Stomach smooth muscle (tissue), 2 donors: ENCODE results near the gene TTC7B.

Experiments used
- H3K27ac ChIP-seq: one replicate; pipeline ENCODE4 v1.7.0; 2013; ENCODE audit warnings: mild to moderate bottlenecking, low read length, inconsistent platforms
- H3K27me3 ChIP-seq, 2 donors: one replicate each; pipeline ENCODE4 v1.7.0; 2013; ENCODE audit warnings: low read length in 2 of 2; ENCODE audit not compliant: insufficient read depth in 2 of 2, control insufficient read depth in 1 of 2
- H3K36me3 ChIP-seq, 2 donors: one replicate each; pipeline ENCODE4 v1.7.0; 2013; ENCODE audit warnings: low read length in 2 of 2; ENCODE audit not compliant: control insufficient read depth in 2 of 2, insufficient read depth in 2 of 2
- H3K4me1 ChIP-seq: one replicate; pipeline ENCODE4 v1.7.0; 2013; ENCODE audit warnings: low read length; ENCODE audit not compliant: control insufficient read depth, insufficient read depth
- H3K4me3 ChIP-seq, 2 donors: one replicate each; pipeline ENCODE4 v1.7.0; 2013; ENCODE audit warnings: low read length in 2 of 2
- H3K9ac ChIP-seq, 2 donors: one replicate each; pipeline ENCODE4 v1.7.0; 2013; ENCODE audit warnings: low read length in 2 of 2, mild to moderate bottlenecking in 1 of 2
- H3K9me3 ChIP-seq, 2 donors: one replicate each; pipeline ENCODE4 v1.7.0; 2013; ENCODE audit warnings: low read length in 2 of 2; ENCODE audit not compliant: control insufficient read depth in 2 of 2
- donor health status: healthy.
- donor health status: Pancreatic carcinoma.

The TTC7B gene

GRCh38 chr14:90682615-90683014 is 133.6 kb downstream of the TTC7B start:
- H3K4me3 ChIP-seq, result no peak overlapping the region
- no peak overlapping the region for H3K9ac ChIP-seq
- H3K9me3 ChIP-seq, result peaks cover 0 to 3% of the 10 kb centered on the region in 2 donors
- H3K4me1 ChIP-seq, result peaks cover 2% of the 10 kb centered on the region
- H3K27ac ChIP-seq, result no peak overlapping the region
- peaks cover 0 to 12% of the 10 kb centered on the region in 2 donors for H3K36me3 ChIP-seq
- no peaks in the 10 kb centered on the region for H3K27me3 ChIP-seq

DNA sequence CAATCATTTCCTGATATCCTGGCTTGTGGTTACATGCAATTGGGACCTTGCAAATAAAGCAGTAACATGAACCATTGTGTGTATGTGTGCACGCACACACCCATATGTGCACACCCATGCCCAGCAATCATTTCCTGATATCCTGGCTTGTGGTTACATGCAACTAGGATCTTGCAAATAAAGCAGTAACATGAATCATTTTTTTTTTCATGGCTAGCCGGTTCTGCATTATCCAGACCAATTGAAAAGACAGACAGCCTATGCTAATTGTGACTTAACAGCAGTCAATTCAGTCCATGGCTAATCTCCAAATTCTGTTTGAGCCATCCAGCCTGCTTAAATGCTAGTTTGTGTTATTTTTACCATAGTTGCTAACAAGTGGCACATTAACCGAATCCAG is 134.3 kb downstream of the TTC7B start:
- Histone ChIP-seq H3K36me3 (peaks cover 0 to 9% of the 10 kb centered on the region in 2 donors), H3K9ac (no peak overlapping the region), H3K4me3 (no peak overlapping the region), H3K27ac (no peak overlapping the region), H3K9me3 (peaks cover 0 to 3% of the 10 kb centered on the region in 2 donors), H3K4me1 (peaks cover 4% of the 10 kb centered on the region), H3K27me3 (no peaks in the 10 kb centered on the region)

GRCh38 chr14:90678846-90679362 is 137.3 kb downstream of the TTC7B start:
- Histone ChIP-seq H3K4me3 (no peak overlapping the region), H3K27ac (no peak overlapping the region), H3K4me1 (peaks cover 17% of the 10 kb centered on the region)

DNA sequence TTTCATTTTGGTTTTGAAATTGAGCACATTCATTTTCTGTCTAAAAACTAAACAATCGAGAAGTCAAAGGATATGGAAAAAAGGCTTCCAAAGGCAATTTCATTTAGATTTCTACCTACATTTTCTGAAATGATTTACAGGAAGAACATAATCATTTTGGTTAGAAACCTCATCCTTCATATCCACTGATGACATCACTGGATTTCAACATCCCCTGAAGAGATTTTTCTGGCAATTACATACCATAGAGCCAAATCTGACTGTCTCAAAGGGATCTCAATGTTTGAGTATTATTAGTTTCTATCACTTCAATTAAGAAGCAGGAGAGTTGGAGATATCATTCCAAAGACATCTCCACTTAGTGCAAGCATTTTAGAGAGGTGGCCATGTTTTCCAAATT is 137.8 kb downstream of the TTC7B start:
- peaks cover 0 to 2% of the 10 kb centered on the region in 2 donors for H3K36me3 ChIP-seq
- peaks cover 17% of the 10 kb centered on the region for H3K4me1 ChIP-seq
- no peaks in the 10 kb centered on the region for H3K27me3 ChIP-seq
- H3K9me3 ChIP-seq, result no peaks in the 10 kb centered on the region
- no peak overlapping the region for H3K4me3 ChIP-seq
- H3K27ac ChIP-seq, result no peak overlapping the region
- no peak overlapping the region for H3K9ac ChIP-seq

More at GRCh38 chr14:90678846-90679362, 137.3 kb downstream of the TTC7B start:
- Histone ChIP-seq H3K9me3 (no peaks in the 10 kb centered on the region), H3K9ac (no peak overlapping the region), H3K36me3 (peaks cover 0 to 5% of the 10 kb centered on the region in 2 donors), H3K27me3 (no peaks in the 10 kb centered on the region)

DNA sequence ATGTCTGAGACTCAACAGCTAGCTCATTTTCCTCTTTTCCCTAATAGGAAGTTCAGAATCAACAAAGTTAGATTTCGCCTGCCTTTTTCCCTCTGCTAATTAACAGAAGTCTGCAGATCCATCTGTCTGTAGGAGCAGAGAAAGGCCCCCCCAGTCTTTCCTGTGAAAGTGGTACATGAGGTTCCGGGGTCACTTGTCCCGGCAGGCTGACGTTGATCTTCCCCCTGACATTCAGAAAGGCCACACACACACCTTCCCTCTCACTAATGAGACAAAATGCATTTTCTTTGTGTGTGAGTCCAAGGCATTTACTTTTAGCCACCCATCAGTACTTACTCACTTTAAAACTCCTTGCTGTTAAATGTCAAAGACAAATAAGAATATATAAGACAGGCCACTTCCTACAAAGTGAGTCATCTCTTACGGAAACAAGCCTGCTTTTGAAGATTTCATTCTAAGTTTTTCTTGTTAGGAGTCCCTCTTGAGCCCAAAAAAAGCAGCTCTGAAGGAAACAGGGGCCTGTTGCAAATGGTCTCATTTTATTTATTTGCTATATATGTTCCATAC is 138.7 kb downstream of the TTC7B start:
- Histone ChIP-seq H3K9ac (peak overlapping the region in 1 of 2 donors; percentile 47), H3K4me1 (peaks cover 17% of the 10 kb centered on the region), H3K27me3 (no peaks in the 10 kb centered on the region), H3K9me3 (no peaks in the 10 kb centered on the region), H3K36me3 (peaks cover 0 to 3% of the 10 kb centered on the region in 2 donors), H3K4me3 (no peak overlapping the region), H3K27ac (peak overlapping the region; percentile 89)

GRCh38 chr14:90676912-90677311 is 139.3 kb downstream of the TTC7B start:
- peaks cover 19% of the 10 kb centered on the region for H3K4me1 ChIP-seq
- H3K36me3 ChIP-seq, result peaks cover 0 to 4% of the 10 kb centered on the region in 2 donors
- no peak overlapping the region for H3K4me3 ChIP-seq
- H3K9ac ChIP-seq, result peak overlapping the region in 1 of 2 donors; percentile 47
- H3K27me3 ChIP-seq, result no peaks in the 10 kb centered on the region
- H3K27ac ChIP-seq, result peak overlapping the region; percentile 89
- H3K9me3 ChIP-seq, result no peaks in the 10 kb centered on the region

DNA sequence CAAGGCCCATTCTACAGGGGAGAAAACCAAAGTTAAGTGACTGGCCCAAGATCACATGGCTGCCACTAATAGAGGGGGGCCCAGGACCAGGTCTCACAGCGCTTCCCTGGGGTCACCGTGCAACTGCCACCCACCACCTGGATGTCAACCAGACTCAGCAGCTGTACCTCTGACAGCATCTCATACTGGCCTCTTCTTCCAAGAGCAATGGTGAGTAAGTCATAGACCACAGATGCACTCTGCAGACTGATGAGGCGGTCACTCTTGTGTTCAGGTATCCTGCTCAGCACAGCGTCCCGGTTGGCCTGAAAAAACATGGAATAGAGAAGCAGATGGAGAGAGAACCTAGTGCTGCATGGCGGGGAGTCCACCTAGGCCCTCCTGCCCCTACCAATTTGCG is 139.9 kb downstream of the TTC7B start:
- peaks cover 25% of the 10 kb centered on the region for H3K4me1 ChIP-seq
- H3K27ac ChIP-seq, result peak overlapping the region; percentile 89
- H3K9me3 ChIP-seq, result no peaks in the 10 kb centered on the region
- peak overlapping the region in 1 of 2 donors; percentile 4 for H3K9ac ChIP-seq
- H3K27me3 ChIP-seq, result no peaks in the 10 kb centered on the region
- peaks cover 0 to 7% of the 10 kb centered on the region in 2 donors for H3K36me3 ChIP-seq
- no peak overlapping the region for H3K4me3 ChIP-seq

- H3K4me1 ChIP-seq, result peaks cover 32% of the 10 kb centered on the region
- peaks cover 0 to 7% of the 10 kb centered on the region in 2 donors for H3K36me3 ChIP-seq
- peak overlapping the region in 1 of 2 donors; percentile 13 for H3K9ac ChIP-seq
- H3K27ac ChIP-seq, result peak overlapping the region; percentile 89
- H3K27me3 ChIP-seq, result no peaks in the 10 kb centered on the region
- no peaks in the 10 kb centered on the region for H3K9me3 ChIP-seq
- H3K4me3 ChIP-seq, result no peak overlapping the region
Measured at GRCh38 chr14:90675399-90675798, 140.8 kb downstream of the TTC7B start.

DNA sequence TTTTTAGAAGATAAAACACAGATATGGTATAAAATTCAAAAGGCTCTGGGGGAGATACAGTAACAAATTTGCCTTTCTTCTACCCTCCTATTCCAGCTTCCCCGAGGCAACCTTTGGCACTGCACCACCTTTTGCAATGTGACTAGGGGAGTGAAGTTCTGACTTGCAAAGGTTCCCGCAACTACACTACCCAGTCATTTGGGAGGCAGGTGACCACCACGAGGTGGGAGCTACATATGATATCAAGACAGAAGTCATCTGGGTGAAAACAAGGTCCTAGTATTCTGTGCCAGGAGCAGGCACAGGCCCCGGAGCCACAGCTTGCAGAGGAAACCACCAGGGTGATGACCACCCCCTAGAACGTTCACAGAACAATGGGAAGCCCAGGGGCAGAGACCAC is 141.5 kb downstream of the TTC7B start:
- no peak overlapping the region for H3K4me3 ChIP-seq

GRCh38 chr14:90674043-90674670 is 142.1 kb downstream of the TTC7B start:
- no peak overlapping the region for H3K9ac ChIP-seq
- no peak overlapping the region for H3K4me3 ChIP-seq
- no peaks in the 10 kb centered on the region for H3K27me3 ChIP-seq
- H3K36me3 ChIP-seq, result peaks cover 0 to 7% of the 10 kb centered on the region in 2 donors
- H3K27ac ChIP-seq, result peak overlapping the region; percentile 89
- H3K9me3 ChIP-seq, result no peaks in the 10 kb centered on the region
- peaks cover 32% of the 10 kb centered on the region for H3K4me1 ChIP-seq

More for the DNA sequence above, 141.5 kb downstream of the TTC7B start:
- peaks cover 0 to 7% of the 10 kb centered on the region in 2 donors for H3K36me3 ChIP-seq
- H3K4me1 ChIP-seq, result peaks cover 32% of the 10 kb centered on the region
- H3K9me3 ChIP-seq, result no peaks in the 10 kb centered on the region
- H3K27me3 ChIP-seq, result no peaks in the 10 kb centered on the region
- H3K9ac ChIP-seq, result no peak overlapping the region
- peak overlapping the region; percentile 89 for H3K27ac ChIP-seq
